Esophagus muscularis mucosa (tissue), 3 donors: ENCODE measurements around the gene AP1B1.

Source experiments
- CTCF ChIP-seq, 3 experiments: fragments of 200-600 bp in 2 of 3; fragments of 450-650 bp in 1 of 3; sonication (generic) in 2 of 3; IDR thresholded peaks; one replicate each; pipeline ENCODE4 v1.5.1; 2017 to 2019; ENCODE audit warnings: antibody characterized with exemption in 3 of 3, mild to moderate bottlenecking in 2 of 3, moderate library complexity in 1 of 3
- POLR2A ChIP-seq: fragments of 450-650 bp; IDR thresholded peaks from one replicate; pipeline ENCODE4 v1.6.1; 2017; ENCODE audit warnings: antibody characterized with exemption, moderate library complexity, mild to moderate bottlenecking, low read depth

- TF ChIP-seq POLR2A (no peak), CTCF (IDR thresholded peaks at IDR 0.05) (no peak)
Measured at GRCh38 chr22:29334696-29335344, 53.5 kb downstream of the AP1B1 start.
